CD4-positive, alpha-beta T cell treated with Interleukin-1 beta for 1 hour (primary cell): Measurements from ENCODE around the gene CC2D1A.
A peak's percentile ranks its signal among the peaks of the same experiment; 100 is the strongest.

Source experiments
- DNase-seq, 2 donors: peaks; one replicate each; pipeline ENCODE4 v3.0.0-alpha.2; 2020 to 2022

Gene CC2D1A

DNA sequence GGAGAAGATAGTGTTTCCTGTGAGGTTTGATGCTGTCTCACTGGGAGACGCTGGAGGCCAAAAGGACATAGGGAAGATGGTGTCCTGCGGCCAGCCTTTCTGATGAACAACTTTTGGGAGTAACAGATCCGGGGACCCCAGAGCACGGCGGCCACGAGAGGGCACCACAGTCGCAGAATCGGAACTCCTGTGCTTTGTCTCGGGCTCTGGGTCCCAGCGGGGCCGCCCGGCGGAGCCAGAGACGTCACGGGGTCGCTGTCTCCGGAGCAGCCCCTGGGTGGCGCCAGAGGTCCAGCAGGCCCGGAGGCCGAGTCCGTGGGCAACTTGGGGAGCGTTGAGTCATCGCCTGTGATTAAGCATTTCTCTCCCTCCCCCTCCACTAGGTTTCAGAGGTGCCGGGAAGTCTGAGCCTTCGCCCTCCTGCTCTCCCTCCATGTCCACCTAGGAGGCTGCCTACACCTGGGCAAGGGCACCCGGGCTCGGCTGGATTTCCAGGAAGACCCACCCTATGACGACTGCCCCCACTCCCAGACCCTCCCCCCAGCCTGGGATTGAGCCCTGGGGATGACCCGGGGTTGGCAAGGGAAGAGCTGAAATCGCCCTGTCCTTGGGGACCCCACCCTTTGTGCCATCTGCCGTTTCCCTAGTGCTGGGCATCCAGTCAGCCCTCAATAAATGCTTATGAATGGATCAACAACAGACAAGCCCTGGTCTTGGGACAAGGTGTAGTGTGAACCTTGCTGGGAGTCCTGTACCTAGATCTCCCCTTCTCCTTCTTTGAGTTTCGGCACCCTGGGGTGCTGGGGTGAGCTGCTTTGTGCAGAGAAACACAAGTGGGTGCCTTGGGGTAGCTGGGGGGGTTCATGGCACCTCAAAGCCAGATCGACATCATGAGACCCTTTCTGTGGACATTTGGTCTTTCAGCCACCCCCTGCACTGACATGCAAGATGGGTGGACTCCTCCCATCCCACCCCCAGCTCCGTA lies 25.6 kb upstream of the CC2D1A start:
- DNase-seq, result peak; percentile 97 to 98

DNA sequence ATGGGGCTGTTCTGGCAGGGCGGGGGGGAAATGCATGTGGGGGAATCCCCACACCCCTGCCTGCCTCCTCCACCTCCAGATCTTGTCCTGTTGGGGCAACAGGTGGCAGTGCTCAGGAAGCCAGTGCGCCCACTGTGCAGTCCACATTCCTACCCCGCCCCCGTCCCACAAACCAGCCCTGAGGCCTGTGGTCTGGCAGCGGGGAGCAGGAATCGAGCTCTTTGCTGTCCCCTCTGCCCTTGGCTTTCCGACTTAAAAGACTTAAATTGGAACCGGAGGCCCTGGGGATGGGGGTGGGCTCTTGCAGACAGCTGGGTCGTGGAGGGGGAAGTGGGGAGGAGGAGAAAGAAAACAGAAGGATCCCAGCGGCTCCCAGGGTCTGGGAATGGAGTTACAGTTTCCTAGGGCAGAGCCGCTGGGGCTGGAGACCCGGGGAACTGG lies 24.7 kb upstream of the CC2D1A start:
- peak; percentile 25 to 31 for DNase-seq

DNA sequence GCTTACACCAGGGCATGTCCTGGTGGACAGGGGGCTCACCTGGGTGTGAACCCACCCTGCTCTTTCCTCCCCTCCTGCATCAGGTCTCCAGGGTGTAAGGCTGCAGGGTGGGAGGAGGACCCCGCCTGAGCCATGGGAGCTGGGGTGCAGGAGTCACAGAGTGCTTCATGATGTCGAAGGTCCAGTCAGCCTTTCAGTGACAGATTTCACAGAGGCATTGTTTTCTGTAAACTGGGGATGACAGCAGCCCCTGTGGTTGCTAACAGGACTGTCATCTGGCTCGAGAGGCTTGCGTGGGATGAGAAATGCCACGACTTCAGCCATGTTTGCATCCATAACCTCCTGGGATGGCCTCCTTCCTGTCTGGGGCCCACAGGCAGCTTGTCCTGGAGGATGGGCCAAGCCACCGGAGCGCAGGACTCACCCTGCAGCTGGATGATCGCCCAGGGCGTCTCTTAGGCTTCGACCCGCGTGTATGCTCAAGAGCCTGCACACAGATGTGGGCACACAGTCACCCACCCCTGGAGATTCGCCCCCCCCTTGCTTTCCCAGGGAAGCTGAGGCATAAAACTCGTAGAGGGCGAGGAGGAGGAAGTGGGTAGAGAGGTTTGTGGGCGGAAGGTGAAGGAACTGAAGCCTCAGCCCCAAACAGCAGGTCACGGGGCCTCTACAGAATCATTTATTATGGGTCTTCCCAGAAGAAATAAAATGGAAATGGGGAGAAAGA lies 24.1 kb upstream of the CC2D1A start:
- peak in 1 of 2 donors; percentile 50 for DNase-seq

GRCh38 chr19:13882419-13882795 lies 23.6 kb upstream of the CC2D1A start:
- no peak for DNase-seq

- DNase-seq, result no peak
Observed at GRCh38 chr19:13882836-13883235, 23.2 kb upstream of the CC2D1A start.

GRCh38 chr19:13883516-13884064 lies 22.4 kb upstream of the CC2D1A start:
- no peak for DNase-seq

GRCh38 chr19:13884726-13885591 lies 21.0 kb upstream of the CC2D1A start:
- DNase-seq, result no peak

DNA sequence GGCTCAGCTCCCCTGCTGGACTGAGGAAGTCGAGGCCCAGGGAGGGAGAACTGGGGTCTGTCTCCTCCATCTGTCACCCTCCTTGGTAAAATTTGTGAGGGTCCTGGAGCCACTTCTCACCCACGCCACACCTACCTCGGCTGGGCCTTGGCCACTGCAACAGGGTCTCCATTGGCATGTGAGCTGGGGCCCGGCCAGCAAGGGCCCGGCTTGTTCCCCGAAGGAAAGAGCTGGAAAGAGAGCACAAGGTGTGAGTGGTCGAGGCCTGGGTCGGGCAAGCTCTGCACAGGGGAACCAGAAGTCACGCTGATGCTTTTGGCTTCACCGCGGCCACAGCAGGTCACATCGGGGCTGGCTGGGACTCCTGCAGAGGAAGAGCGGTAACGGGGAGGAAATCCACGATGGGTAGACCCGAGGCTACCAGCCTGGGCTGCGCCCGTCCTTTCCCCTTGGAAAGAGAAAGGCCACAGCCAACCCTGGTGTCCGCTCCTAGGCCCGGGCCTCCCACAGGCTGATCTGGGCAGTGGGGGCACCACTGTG lies 20.1 kb upstream of the CC2D1A start:
- DNase-seq, result no peak

GRCh38 chr19:13887018-13887436 lies 19.0 kb upstream of the CC2D1A start:
- peak; percentile 44 to 59 for DNase-seq

DNA sequence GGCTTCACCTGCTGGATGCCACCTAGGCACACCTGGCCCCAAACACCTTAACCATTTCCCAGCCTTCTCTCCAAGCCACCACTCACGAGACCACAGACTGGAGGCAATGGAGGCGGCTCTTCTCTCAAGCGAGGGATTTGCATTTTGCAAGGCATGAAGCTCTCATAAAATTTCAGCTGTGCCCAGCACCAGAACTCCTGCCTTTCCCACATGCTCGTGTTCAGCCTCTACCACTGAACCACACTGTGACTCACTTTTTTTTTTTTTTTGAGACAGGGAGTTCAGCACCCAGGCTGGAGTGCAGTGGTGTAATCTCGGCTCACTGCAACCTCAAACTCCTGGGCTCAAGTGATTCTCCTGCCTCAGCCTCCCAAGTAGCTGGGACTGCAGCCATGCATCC lies 18.5 kb upstream of the CC2D1A start:
- DNase-seq, result no peak

DNA sequence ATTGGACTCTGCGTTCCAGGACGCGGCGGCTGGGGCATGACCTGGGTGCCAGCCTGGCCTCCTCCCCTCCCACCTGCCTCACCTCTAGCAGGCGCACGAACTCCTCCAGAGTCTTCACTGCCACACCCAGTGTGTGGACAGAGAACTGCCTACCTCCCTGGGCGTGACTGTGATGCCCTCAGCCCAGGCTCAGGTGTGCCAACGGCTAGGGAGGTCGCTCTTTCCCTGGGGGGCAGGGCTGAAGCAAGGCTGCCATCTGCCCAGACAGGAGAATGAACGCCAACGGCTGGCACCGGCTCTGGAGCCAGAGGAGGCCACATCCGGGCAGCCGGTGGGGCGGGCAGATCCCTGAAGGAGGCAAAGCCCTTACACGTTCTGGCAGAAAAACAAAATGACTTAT lies 17.7 kb upstream of the CC2D1A start:
- no peak for DNase-seq

DNA sequence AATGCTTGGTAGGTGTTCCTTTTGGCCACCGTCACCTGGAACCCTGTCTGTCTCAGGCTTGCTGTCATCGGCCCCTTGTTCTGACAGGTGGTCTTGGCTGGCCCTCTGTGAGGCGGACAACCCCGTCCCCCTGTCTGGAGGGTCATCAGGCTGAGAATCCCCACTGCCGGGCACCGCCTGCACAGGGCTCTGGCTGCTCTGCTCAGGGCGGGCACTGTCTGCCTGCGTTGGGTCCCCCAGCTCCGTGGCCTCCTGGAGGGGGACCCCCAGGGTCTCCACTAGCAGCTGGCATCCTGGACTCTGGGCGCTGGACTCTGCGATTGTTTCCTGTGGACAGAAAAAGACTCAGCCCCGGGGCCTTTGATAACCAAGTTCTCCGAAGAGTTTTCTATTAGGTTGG lies 15.9 kb upstream of the CC2D1A start:
- no peak for DNase-seq

DNA sequence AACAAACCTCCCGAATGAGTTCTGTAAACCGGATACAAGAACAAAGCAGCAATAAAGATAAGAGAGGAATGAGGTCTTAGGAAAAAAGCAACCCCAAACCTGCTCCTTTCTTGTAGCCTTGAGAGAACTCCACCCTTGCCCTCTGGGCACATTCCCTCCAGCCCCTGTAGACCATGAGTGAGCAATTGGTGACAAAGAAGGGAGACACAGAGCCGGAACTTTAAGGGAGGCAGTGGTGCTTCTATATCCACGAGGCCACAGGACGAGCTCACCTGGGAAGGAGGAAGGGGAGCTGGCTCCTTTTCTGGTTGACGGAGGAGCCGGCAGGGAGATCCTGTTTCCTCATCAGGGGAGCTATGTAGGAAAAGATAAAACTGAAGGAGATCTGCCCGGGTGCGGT lies 13.1 kb upstream of the CC2D1A start:
- no peak for DNase-seq

- no peak for DNase-seq
Observed at GRCh38 chr19:13894552-13894951, 11.4 kb upstream of the CC2D1A start.

DNA sequence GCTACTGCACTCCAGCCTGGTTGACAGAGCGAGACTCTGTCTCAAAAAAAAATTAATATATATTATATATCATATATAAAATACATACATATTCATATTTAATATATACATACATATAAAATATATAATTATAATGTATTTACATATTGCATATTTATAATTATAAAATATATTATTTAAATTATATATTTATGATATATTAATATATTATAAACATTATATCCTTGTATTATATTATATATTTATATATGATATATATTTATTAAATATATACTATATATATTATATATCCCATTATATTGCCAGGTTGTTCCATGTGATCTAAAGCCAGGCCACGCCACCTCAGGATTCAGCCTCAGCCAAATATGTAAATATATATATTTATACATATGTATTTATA lies 9.8 kb upstream of the CC2D1A start:
- no peak for DNase-seq

- no peak for DNase-seq
Observed at GRCh38 chr19:13899393-13899792, 6.6 kb upstream of the CC2D1A start.

DNA sequence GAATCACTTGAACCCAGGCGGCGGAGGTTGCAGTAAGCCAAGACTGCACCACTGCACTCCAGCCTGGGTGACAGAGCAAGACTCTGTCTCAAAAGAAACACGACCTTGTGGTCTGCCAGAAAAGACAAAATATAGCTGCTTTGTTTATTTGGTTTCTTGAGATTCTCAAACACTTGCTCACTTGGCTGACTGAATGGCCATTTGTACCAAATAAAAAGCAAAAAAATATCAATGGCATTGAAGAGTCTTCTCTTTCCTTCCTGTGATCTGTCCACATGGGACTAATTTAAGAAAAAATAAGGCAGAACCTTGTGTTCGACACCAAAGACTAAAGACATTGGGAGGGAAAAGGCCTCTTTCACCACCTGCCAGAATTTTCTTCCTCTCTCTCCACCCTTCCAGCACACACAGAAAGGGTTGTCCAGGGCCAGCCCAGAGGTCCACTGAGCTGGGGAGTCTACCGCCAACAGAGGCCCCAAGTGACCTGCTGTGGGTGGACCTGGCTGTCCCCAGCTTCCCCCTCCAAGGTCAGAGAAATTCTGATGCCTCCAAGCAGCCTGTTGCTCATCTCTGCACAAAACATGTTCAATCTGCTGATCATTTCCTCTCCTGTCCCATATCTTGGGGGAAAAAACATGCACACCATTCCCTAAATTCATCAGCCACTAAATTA lies 6.0 kb upstream of the CC2D1A start:
- DNase-seq, result no peak

DNA sequence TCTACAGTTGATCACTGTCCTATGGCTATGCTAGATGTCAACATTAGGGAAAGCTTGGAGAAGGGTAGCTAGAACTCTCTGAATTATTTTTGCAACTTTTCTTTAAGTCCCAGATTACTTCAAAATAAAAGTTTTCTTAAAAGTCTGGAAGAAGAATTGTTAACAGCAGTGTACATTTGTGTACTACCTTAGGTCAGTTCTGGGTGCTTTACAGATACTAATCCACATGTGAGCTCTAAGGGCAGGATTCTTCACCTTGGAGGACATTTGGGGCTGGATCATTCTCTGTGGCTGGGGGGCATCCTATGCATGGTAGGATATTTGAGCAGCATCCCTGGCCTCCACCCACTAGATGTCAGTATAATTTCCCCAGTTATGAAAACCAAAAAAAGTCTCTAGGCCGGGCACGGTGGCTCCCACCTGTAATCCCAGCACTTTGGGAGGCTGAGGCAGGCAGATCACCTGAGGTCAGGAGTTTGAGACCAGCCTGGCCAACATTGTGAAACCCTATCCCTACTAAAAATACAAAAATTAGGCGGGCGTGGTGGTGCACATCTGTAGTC lies 2.9 kb upstream of the CC2D1A start:
- DNase-seq, result peak in 1 of 2 donors; percentile 50

GRCh38 chr19:13906521-13906904 lies 512 bp downstream of the CC2D1A start:
- DNase-seq, result peak; percentile 29 to 43

DNA sequence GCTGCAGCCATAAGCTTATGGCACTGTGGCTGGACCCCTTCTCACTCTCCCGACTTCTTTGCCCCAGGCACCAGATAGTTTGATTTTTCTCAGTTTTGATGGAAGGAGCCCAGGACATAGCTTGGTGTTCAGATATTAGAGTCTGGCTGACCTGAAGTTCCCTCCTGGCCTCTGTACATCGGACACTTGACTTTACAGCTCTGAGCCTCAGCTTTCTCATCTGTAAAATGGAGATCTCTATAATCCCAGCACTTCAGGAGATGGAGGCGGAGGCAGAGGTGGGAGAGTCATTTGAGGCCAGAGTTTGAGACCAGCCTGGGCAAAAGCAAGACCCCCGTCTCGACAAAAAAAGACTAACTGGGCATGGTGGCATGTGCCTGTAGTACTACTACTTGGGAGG lies 909 bp downstream of the CC2D1A start:
- DNase-seq, result no peak

GRCh38 chr19:13908674-13909073 lies 2.7 kb downstream of the CC2D1A start:
- no peak for DNase-seq
